Measurements from ENCODE around the gene TSPOAP1.

DNA sequence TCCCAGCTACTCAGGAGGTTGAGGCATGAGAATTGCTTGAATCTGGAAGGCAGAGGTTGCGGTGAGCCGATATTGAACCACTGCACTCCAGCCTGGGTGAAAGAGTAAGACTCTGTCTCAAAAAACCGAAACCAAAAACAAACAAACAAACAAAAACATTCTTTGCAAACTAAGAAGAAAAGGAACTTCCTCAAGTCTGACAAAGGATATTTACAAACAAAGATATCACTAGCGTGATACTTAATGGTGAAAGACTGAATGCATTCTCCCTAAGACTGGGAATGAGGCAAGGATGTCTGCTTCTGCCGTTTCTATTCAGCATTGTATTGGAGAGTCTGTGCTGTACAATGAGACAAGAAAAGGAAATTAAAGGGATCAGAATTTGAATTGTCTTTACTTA, 37.3 kb downstream of the TSPOAP1 start:
- TF ChIP-seq, protein P1, sequence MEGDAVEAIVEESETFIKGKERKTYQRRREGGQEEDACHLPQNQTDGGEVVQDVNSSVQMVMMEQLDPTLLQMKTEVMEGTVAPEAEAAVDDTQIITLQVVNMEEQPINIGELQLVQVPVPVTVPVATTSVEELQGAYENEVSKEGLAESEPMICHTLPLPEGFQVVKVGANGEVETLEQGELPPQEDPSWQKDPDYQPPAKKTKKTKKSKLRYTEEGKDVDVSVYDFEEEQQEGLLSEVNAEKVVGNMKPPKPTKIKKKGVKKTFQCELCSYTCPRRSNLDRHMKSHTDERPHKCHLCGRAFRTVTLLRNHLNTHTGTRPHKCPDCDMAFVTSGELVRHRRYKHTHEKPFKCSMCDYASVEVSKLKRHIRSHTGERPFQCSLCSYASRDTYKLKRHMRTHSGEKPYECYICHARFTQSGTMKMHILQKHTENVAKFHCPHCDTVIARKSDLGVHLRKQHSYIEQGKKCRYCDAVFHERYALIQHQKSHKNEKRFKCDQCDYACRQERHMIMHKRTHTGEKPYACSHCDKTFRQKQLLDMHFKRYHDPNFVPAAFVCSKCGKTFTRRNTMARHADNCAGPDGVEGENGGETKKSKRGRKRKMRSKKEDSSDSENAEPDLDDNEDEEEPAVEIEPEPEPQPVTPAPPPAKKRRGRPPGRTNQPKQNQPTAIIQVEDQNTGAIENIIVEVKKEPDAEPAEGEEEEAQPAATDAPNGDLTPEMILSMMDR (IDR thresholded peaks at IDR 0.05; ENCODE audit: low read depth, low read length, poor library complexity, severe bottlenecking) = no peak
- no peak for TF ChIP-seq EZH2phosphoT487 (IDR thresholded peaks at IDR 0.05; ENCODE audit: borderline replicate concordance, low read length)
